T-helper 9 cell (primary cell): ENCODE data around the gene NAGA.
"Not testable (repeated sequence)": the region's sequence is repeated elsewhere in the genome, so short reads cannot be mapped to it uniquely, and the experiment has no call there.

ENCODE experiments used
- DNase-seq: peaks from one replicate; pipeline ENCODE4 v3.0.0-alpha.2; 2020
- total RNA-seq, 2 donors: gene quantifications; one replicate each; lab custom pipeline; 2026; lab: John Stamatoyannopoulos, UW

Gene NAGA
- 11.1 to 44.1 reads per million in 2 donors for total RNA-seq

DNA sequence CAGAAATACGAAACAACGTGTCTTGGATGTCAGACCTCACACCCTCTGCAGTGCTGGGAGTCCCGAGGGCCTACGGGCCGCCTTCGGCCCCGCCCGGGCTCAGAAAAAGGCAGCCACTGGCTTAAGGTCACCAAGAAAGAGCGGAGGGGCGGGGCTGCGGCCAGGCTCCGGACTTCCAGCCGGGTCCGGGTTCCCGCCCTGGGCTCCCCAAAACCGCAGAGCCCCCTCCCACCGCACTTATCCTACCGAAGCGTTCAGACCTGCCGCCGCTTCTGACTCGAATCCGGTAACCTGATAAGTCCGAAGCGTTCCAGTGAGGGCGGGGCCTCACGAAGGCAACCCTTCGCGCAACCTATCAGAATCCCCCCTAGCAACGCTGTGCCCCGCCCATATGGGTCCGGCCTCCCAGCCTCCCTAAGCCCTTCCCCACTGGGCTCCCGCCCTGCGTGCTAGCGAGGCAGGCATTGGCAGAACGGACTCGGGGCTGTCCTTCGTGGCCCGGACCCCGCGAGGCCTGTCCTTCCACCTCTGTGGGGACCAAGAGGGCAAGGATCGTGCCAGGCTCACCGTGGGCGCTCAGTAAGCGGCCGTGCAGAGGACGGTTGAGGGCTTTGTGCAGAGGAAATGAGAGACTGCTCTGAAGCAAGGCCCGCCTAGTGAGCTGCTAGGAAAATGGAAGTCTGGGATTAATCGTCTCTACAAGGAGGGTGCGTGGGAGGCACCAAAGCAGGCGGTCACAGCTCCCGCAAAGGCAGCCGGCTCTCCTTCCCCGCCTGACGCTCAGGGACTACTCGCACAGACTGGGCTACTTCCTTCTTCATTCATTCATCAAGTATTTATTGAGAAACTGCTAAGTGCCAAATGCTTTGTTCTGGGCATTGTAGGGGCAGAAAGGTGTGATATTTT is at the start of gene NAGA:
TSS of gene NAGA (minus strand) at position 296 of the 906 bp plus-strand sequence. CDS start 515 bp downstream, outside the sequence.
- peak; percentile 88 for DNase-seq

DNA sequence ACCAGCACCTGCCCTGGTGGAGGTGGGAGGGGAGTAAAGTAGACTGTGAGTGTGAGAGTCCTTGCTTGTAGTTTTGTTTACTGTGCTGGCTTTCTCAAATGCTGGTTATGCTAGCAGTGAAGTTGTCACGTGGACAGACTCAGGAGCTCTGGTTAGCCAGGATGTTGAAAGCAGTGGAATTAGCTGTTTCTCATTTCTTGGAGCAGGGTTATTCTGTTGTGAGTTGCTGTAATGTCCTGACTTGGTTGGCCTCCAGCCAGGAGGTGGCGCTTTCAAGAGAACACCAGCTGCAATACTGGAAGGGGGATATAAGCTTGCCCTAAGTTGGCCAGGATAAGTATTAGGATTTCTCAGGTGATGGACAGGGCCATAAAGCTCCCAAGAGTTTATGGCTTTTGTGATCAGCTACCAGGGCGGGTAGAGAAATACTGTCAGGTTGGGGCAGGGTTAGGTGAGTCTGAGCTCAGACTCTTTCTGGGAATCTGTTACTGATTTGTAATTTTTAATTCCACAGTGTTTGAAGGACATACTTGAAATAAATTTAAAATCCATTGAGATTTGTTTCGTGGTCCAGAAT is 46.3 kb upstream of the NAGA start:
- DNase-seq, result no peak

DNA sequence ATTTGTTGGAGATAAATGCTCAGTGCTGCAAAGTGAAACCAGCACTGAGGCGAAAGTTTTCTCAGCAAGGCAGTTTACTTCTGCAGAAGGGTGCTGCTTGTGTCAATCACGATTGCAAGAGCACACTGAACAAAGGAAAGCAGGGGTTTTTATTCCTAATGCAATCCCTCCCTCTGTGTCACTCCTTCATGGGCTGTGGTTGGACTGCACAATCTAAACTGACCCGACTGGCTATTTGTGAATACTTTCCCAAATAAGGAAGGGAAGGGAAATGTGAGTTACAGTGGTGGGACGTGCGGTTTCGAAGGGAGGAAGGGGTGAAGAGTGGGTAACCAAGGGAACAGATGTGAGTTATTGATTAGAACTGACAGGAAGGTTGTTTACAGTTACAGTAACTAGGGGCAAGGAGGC is 44.8 kb upstream of the NAGA start:
- DNase-seq, result not testable (repeated sequence)

DNA sequence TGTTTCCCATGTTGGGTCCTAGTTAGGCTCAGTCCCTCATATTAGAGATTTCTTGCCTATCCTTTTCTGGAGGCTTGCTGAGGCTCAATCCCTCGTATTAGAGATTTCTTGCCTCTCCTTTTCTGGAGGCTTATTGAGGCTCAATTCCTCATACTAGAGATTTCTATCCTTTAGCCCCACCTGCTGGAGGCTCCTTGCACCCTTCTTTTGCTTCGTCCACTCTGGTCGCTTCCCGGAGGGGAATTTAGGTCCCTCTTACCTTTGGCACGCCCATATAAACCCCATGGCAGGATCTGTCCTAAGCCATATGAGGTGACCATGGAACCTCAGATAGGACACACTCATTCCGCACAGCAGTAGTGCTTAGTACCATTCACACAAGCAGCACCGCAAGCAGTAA is 44.1 kb upstream of the NAGA start:
- no peak for DNase-seq

DNA sequence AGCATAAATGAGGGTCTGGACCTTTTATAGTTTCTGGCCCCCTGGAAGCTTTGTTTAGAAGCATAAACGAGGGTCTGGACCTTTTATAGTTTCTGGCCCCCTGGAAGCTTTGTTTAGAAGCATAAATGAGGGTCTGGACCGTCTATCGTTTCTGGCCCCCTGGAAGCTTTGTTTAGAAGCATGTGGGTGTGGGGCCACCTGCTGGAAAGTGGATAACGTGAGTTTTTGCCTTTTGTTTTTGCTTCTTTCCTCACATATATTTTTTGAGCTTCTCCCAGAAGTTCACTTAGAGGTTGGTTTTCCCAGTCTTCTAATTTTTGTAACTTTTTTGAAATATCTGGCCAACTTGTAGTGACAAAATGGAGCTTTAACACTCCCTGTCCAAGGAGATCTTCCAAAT is 42.2 kb upstream of the NAGA start:
- not testable (repeated sequence) for DNase-seq

DNA sequence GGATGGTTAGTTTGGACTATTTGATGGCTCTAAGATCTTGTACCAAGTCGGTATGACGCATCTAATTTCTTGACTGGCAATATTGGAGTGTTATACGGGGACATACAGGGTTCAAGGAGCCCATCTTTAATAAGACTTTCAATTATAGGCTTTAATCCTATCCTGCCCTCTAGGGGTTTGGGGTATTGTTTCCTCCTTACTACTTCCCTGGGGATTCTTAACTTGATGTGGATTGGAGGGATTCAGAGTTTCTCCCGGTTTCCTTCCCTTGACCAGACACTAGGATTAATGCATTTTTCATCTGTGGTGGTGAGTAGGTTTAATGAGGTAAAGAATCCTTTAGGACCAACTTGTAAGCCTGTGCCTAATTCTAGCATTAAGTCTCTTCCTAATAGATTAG is 41.2 kb upstream of the NAGA start:
- no peak for DNase-seq

DNA sequence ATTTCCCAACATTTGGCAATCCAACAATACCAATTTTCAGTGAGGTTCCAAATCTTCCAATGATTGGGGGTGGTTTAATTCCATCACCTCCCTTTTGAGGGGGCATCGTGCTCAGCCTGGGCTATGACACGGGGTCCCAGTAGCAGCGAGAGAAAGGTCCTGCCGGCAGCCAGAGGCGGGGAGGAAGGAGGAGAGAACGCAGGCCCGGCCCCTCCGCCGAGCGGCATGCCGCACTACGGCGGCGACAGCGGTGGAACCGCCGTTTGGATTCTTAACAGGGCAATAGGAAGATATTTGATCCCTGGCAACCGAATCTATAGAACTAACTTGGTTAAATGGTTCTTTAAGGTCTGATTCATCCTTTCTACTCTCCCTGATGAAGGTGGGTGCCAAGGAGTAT is 38.2 kb upstream of the NAGA start:
- no peak for DNase-seq

DNA sequence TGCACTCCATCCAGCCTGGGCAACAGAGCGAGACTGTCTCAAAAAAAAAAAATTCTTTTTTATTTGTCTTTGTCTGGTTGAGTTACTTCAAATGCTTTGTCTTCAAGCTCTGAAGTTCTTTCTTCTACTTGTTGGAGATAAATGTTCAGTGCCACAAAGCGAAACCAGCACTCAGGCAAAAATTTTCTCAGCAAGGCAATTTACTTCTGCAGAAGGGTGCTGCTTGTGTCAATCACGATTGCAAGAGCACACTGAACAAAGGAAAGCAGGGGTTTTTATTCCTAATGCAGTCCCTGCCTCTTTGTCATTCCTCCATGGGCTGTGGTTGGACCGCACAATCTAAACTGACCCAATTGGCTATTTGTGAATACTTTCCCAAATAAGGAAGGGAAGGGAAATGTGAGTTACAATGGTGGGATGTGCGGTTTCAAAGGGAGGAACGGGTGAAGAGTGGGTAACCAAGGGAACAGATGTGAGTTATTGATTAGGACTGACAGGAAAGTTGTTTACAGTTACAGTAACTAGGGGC is 33.8 kb upstream of the NAGA start:
- DNase-seq, result not testable (repeated sequence)

DNA sequence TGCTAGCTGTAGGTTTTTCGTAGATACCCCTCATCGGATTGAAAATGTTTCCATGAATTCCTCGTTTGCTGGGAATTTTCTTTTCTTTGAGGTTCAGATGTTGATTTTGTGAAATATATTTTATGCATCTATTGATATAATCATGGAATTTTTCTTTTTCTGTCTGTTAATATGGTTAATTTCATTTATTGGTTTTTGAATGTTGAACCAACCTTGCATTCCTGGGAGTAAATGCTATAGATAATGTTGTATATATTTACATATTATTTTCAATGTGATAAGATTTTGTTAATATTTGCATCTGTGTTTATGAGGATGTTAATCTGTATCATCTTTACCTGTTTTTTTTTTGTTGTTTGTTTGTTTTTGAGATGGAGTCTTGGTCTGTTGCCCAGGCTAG is 30.6 kb upstream of the NAGA start:
- DNase-seq, result no peak

DNA sequence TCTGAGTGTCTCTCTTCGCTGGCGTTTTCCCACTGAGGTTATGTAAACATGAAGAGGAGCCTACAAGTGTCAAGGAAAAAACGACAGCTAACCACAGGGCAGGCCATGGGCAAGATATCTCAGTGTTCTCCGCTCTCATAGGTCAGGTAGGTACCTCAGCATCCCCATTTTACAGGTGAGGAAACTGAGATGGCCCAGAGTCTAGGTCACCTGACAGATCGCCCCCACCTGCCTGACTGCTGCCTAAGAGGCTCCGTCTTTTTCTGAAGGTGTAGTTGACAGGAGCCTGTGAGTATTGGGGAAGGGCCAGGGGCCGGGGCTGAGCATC is 20.8 kb upstream of the NAGA start:
- DNase-seq, result no peak

DNA sequence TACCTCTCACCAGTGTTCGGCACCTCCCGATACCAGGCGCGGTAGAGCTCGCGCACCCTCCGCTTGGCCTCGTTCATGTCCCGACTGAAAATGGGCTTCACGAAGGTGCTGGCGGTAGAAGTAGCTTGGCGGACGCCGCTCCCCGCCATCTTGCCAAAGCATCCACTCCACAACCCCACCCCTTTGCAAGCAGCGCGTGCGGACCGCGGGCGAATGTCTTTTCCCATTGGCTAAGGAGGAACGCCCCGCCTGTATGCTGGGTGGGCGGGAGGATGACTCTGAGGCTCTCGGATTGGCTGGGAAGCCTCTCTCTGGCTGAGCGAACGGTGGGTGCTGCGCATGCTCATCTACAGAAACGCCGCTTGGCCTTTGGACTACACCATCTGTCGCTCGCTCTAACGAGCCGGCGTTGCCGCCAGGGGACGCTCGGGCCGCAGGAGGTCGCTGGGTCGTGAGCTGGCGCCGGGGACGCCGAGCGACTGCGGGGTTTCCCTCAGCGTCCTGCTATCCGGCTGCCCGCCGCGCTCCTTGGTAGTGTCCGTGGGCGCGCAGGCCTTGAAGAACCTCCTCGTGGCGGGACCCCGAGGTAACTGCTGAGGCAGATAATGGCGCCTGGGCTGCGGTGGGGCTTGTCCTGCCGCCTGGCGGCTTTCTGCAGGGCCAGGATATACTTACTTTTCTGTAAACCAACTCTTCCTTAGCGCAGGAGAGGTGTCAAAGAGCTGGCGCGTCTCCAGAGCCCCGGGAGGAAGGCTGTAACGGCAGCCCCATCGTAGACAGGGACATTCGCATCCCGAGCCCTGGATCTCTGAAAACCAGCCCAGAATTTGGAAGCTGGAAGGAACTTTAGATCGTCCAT is 20.2 kb upstream of the NAGA start, which contains the start of gene NDUFA6:
TSS of gene NDUFA6 (minus strand) at position 177 of the 859 bp plus-strand sequence. CDS start at position 149, 28 bp downstream.
- peak; percentile 94 for DNase-seq

DNA sequence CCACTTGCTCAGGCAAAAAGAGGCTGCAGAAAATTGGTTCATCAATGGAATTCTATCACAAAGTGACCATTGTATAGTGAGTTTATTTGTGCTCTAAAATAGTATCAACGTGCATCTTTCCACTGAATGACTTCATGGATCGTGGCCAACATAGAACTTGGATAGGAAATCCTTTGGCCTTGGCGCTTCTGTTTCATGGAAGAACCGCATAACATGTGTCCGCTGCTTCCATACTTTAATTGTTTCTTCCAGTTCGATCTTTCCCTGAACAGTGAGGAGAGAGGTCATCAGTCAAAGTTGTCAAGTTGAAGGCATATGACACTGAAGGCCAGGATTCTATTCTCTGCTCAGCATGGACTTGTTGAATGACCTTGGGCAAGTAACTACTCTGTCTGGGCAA is 15.4 kb upstream of the NAGA start:
- DNase-seq, result no peak

DNA sequence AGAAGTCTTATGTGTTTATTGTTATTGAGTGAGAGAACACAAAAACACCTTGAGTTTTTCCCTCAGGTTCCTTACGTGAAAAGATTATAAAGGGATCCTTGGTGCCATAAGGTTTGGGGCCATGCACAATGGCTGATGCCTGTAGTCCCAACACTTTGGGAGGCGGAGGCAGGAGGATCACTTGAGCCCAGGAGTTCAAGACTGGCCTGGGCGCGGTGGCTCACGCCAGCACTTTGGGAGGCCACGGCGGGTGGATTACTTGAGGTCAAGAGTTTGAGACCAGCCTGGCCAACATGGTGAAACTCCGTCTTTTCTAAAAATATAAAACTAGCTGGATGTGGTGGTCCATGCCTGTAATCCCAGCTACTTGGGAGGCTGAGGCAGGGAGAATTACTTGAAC is 14.3 kb upstream of the NAGA start:
- DNase-seq, result no peak

DNA sequence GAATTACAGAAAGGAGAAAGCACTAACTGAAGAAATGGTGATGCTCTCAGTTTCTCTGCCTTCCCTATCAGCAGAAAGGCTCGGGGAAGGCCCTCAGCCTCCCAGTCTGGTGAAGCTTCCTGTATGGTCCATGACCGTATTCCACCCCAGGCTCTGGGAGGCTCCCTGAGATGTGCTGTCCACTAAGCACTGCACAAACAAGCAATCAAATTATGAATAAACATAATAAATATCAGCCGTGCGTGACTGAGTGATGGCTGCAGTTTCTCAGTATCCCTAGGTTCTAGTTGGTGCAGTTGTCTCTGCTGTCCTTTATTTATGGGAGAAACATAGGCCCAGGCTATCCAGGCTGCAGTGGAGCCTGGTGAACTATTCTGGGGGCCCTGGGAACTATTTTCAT is 12.5 kb upstream of the NAGA start:
- no peak for DNase-seq

DNA sequence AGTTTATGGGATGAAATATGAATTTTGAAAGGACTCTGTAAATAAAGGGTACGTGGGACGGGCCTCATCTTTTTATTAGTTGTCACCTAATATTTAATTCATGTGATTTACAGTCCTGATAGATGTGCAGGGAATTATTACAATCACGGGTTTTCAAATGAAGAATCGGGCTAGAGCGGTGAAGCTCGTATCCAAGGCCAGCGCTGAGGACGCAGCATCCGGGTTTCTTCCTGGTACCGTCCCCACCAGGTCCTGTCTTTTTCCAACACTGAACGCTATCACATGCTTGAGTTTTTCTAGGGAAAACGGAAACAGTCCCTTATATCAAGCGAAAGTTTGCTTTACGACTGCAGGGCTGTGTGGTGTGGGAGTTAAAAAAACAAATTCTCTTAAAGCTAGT is 9.7 kb upstream of the NAGA start:
- no peak for DNase-seq

DNA sequence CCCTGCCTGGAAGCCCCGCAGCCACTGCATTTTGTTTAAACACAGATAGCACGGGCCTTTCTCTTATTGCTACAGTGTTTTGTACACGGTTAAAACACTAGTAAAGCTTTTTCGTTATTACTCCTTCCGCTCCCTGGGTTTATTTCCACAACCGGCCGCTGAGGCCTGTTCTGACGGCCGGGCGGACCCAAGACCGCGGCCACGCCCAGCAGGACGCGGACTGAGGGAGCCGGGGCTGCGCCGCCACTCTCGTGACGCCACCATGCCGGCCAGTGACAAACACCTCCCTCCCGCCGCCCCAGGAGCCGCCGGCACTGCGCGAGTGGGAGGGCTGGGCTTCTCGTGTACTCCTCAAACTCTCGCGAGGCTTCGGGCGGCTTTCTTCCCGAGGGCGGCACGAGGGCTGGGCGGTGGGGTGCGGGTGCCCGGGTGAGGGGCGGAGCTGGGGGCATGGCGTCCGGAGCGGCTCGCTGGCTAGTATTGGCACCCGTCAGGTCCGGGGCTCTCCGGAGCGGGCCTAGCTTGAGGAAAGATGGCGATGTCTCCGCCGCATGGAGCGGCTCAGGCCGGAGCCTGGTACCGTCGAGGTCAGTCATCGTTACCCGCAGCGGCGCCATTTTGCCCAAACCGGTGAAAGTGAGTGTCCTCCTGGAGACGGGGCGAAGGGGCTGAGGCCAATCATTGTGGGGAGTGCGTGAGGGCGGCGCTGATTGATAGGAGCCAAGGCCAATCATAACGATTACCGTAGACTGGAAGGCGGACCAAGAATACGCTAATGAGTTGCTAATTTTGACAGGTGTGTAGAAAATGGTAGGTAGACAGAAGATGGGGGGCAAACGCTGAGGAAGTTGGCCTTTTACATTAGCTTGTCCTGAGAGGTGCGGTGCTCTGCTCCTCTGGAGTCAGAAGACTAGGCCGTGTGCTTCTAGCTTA is 9.0 kb upstream of the NAGA start, which contains the start of gene SMDT1:
TSS of gene SMDT1 (plus strand) at position 382 of the 933 bp plus-strand sequence. CDS start at position 451, 69 bp downstream.
- peak; percentile 98 for DNase-seq

DNA sequence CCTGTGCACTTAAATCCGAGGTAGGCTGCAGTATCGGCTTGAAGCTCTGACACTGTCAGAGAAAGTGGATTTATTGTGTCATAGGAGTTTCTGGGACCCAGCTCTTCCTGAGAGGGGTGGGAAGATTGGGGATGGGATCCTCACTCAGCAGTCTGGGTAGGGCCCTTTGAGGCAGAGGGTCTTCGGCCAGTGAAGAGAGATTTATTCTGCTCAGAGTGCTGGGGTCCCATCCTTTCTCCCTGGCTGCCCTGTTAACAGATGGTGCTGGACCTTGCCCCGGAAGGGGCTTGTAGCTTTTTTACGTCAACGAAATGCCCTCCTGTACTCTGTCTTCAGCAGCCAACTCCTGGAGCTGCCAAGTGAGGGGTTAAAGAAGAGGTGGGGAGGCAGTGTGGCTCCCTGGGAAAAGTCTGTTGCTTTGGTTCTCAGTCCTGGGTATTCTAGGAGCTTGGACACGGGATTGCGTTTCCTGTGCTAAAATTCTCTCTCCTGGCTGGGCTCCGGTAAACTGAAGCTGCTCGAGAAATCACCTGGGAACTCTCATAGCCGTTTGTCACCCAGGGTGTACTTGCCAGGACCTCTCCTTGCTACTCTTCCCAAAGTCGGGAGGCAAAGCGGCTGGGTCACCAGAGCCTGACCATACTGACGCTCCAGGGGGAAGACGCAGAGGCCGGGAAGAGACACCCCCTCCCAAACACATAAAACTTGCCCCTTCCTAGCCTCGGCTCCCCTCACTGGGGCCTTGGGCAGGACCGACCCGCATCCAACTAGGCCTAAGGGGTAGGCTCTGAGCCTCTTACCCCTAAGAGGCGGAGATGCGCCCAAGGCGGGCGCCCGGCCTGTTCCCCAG is 8.1 kb upstream of the NAGA start:
- DNase-seq, result no peak

DNA sequence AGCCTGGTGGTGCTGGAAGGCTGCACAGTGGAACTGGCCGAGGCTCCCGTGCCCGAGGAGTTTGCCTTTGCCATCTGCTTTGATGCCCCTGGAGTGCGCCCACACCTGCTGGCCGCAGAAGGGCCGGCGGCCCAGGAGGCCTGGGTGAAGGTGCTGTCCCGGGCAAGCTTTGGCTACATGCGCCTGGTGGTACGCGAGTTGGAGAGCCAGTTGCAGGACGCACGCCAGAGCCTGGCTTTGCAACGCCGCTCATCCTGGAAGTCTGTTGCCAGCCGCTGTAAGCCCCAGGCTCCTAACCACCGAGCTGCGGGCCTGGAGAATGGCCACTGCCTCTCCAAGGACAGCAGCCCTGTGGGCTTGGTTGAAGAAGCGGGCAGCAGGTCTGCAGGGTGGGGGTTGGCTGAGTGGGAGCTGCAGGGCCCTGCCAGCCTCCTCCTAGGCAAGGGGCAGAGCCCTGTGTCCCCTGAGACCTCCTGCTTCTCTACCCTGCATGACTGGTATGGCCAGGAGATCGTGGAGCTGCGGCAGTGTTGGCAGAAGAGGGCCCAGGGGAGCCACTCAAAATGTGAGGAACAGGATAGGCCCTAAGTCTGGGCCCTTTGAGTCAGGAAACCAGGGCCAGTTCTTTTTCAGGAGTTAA is 7.0 kb upstream of the NAGA start:
- DNase-seq, result no peak

DNA sequence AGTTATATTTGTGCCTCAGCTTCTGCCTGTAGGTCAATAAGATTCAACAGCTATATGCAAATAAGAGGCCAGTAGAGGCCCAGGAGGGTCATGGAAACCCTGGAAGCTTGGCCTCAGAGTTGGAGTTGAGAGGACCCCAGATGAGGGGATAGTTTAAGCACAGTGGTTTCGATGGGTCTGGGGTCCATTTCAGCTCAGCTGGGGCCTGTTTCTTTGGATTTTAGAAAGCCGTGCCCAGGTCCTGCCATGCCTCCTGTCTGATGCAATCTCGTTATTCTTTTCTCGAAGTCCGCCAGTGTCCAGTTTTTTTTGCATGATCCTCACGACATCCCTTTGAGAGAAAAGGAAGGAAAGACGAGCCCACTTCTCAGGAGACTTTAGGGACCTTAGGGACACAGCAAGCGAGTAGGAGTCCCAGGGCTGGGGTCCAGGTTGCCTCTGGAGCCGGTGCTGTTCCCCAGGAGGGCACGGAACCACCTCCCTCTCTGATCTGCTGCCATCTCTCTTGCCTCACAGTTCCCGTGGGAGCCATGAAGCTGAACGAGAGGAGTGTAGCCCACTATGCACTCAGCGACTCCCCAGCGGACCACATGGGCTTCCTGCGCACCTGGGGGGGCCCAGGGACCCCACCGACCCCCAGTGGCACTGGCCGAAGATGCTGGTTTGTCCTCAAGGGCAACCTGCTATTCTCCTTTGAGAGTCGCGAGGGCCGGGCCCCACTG is 6.3 kb upstream of the NAGA start:
- DNase-seq, result no peak
